ENCODE measurements around the gene PFDN6.

GRCh38 chr6:33292996-33293682 is 3.7 kb downstream of the PFDN6 start:
- no peak for TF ChIP-seq CTCF (IDR thresholded peaks at IDR 0.05; ENCODE audit: low read depth, low read length)
- TF ChIP-seq POLR2A (IDR thresholded peaks at IDR 0.05; ENCODE audit: extremely low read depth, insufficient read length): no peak
- no peak for TF ChIP-seq MYC (IDR thresholded peaks at IDR 0.05; ENCODE audit: low read depth, low read length)
- TF ChIP-seq MAX (IDR thresholded peaks at IDR 0.05; ENCODE audit: low read depth, low read length): no peak

All from NB4 (cell line).